Measurements from ENCODE around the gene MUCL3.

- TF ChIP-seq, protein P1, sequence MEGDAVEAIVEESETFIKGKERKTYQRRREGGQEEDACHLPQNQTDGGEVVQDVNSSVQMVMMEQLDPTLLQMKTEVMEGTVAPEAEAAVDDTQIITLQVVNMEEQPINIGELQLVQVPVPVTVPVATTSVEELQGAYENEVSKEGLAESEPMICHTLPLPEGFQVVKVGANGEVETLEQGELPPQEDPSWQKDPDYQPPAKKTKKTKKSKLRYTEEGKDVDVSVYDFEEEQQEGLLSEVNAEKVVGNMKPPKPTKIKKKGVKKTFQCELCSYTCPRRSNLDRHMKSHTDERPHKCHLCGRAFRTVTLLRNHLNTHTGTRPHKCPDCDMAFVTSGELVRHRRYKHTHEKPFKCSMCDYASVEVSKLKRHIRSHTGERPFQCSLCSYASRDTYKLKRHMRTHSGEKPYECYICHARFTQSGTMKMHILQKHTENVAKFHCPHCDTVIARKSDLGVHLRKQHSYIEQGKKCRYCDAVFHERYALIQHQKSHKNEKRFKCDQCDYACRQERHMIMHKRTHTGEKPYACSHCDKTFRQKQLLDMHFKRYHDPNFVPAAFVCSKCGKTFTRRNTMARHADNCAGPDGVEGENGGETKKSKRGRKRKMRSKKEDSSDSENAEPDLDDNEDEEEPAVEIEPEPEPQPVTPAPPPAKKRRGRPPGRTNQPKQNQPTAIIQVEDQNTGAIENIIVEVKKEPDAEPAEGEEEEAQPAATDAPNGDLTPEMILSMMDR (IDR thresholded peaks at IDR 0.05): no peak
- no peak for TF ChIP-seq EZH2 (IDR thresholded peaks at IDR 0.05; ENCODE audit: borderline replicate concordance, insufficient read depth, low read depth, low read length, poor library complexity, severe bottlenecking)
Observed at GRCh38 chr6:30972816-30973215, 32.0 kb downstream of the MUCL3 start.
